Hepatocyte (in vitro differentiated cells): ENCODE measurements around the gene NPAS3.

Experiments used
- CTCF ChIP-seq: fragments of 200-600 bp; sonication (generic); IDR thresholded peaks from 2 replicates; pipeline ENCODE4 v1.5.1; 2016; ENCODE audit warnings: antibody characterized with exemption, mild to moderate bottlenecking; ENCODE audit not compliant: poor library complexity
- EZH2 ChIP-seq: fragments of 200-600 bp; sonication (generic); IDR thresholded peaks from 2 replicates; pipeline ENCODE4 v1.6.1; 2016; ENCODE audit warnings: antibody characterized with exemption, mild to moderate bottlenecking, borderline replicate concordance
- EZH2phosphoT487 ChIP-seq: fragments of 200-600 bp; sonication (generic); IDR thresholded peaks from one replicate; pipeline ENCODE4 v1.6.1; 2018; ENCODE audit warnings: antibody characterized with exemption, mild to moderate bottlenecking, low read depth, moderate library complexity; ENCODE audit not compliant: unreplicated experiment, severe bottlenecking

- TF ChIP-seq CTCF = no peak
- no peak for TF ChIP-seq EZH2phosphoT487
- no peak for TF ChIP-seq EZH2
These were observed 451.7 kb downstream of the NPAS3 start for GRCh38 chr14:33390335-33390734.
